Measurements from ENCODE around the gene SLC24A3. TPM values are rescaled to one million over a fixed set of nuclear protein-coding genes. Genes with fewer than 3 reads are reported as not detected.

The SLC24A3 gene
- total RNA-seq, 2 donors from 2014 or later: 3.2 to 6.9 TPM

- ATAC-seq: no peak
- DNase-seq: no peak
- intact Hi-C loops (cut with DNase I, micrococcal nuclease): no loop called here
Measured at GRCh38 chr20:19367591-19367990, 155.1 kb downstream of the SLC24A3 start.

- intact Hi-C loops (cut with DNase I, micrococcal nuclease): no loop called here
- no peak for DNase-seq
- no peak for ATAC-seq
Measured at GRCh38 chr20:19368351-19368750, 155.9 kb downstream of the SLC24A3 start.

- no peak for DNase-seq
- intact Hi-C loops (cut with DNase I, micrococcal nuclease): no loop called here
- ATAC-seq: no peak
Measured at GRCh38 chr20:19370076-19371075, 157.9 kb downstream of the SLC24A3 start.

DNA sequence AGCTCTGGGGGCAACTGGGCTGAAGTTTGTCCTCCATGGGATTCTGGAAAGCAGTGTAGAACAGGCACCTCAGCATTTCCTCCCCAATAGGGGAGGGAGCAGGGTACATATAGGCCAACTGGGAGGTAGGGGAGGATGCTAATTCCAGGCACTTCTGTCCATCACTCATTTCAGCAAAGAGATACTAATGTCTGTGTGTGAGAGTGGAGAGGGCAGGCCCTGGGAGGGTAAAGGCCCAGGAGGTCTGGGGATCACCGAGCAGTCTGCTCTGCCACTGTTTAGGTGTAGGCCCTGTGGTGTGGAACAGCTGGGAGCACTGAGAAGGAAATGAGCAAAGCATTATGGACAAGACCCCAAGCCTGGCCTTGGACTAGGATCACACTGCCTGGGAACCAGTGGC is 158.7 kb downstream of the SLC24A3 start:
- intact Hi-C loops (cut with DNase I, micrococcal nuclease): no loop called here
- ATAC-seq (no peak), DNase-seq (no peak)

DNA sequence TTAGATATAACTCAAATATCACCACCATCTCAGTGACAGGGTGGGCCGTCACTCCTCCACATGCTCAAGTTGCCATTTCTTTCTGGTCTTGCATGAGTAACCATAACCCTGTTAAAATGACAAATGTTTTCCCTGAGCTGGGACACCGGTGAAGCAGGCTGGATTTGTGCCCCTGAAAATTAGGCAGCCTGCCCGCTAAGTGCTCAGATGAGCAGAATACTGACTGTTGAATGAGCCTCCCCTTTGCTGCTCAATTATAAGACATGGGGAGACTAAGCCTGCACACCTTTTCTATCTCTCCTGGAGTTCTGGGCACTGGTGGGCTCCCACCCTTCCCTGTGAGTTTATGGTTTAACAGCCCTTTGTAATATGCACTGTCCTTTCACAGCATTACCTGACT is 161.8 kb downstream of the SLC24A3 start:
- ATAC-seq (no peak), DNase-seq (no peak)
- intact Hi-C loops (cut with DNase I, micrococcal nuclease): no loop called here

DNA sequence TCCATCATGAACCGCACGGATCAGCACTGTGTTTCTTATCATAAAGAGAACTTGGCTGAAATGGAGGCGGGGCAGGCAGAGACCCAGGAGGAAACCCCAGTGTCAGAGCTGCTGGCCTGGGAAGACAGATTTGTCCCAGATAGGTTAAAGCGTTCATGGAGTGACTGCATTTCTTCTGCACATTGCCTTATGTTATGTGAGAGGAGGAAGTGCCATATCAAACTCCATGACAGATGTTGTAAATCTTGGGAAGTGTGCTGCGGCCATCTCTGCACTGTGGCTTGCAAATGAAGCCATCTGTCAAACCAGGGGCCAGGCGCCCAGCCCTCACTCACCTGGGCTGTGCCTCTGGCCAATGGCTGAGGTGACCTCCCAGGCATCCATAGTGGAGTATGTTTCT is 163.0 kb downstream of the SLC24A3 start:
- ATAC-seq: no peak
- no peak for DNase-seq
- intact Hi-C loops (cut with DNase I, micrococcal nuclease): no loop called here

GRCh38 chr20:19375801-19376200 is 163.4 kb downstream of the SLC24A3 start:
- DNase-seq (no peak), ATAC-seq (no peak)
- intact Hi-C loops (cut with DNase I, micrococcal nuclease): no loop called here

GRCh38 chr20:19376451-19377229 is 164.2 kb downstream of the SLC24A3 start:
- intact Hi-C loops (cut with DNase I, micrococcal nuclease): no loop called here
- ATAC-seq (no peak), DNase-seq (no peak)

DNA sequence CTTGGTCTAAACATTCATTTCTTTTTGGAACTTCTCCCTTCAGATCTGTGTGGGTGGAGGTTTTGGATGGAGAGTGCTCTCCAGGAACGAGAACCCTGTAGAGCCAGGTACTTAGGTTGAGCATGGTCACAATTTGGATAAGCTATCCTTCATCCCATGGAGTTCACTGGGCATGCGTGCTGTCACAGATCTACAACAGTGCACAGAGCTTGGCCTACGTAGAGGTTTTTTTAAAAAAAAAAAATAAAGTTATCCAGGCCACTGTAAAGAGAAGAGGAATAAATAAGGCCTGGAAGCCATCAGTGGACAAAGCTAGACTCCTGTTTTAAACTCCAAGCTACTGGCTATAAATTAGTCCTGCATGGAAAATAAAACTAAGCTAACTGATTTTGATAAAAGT is 165.6 kb downstream of the SLC24A3 start:
- ATAC-seq (no peak), DNase-seq (no peak)
- intact Hi-C loops (cut with DNase I, micrococcal nuclease): no loop called here

DNA sequence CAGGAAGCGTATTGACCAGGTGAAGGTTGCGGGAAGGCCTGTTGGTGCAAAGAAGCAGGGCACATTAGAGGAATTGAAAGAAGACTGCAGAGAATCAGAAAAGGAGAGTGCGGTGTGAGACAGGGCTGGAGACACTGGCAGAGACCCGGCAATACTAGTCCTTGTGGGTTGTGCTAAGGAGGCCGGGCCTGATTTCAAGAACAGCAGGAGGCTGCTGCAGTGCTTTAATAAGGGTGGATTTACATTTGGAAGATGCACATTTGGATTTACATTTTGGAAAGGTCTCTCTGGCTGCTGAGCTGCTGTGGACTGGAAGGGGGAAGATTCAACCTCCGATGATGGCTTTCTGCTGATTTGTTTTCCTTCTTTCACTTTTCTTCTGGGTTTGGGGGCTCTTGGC is 167.8 kb downstream of the SLC24A3 start:
- DNase-seq: no peak
- intact Hi-C loops (cut with DNase I, micrococcal nuclease): no loop called here
- no peak for ATAC-seq

- DNase-seq: no peak
- intact Hi-C loops (cut with DNase I, micrococcal nuclease): no loop called here
- no peak for ATAC-seq
Measured at GRCh38 chr20:19381947-19382346, 169.5 kb downstream of the SLC24A3 start.

GRCh38 chr20:19382386-19383340 is 170.2 kb downstream of the SLC24A3 start:
- DNase-seq (no peak), ATAC-seq (no peak)
- intact Hi-C loops (cut with DNase I, micrococcal nuclease): no loop called here

- intact Hi-C loops (cut with DNase I, micrococcal nuclease): no loop called here
Measured at GRCh38 chr20:19384940-19385339, 172.5 kb downstream of the SLC24A3 start.

DNA sequence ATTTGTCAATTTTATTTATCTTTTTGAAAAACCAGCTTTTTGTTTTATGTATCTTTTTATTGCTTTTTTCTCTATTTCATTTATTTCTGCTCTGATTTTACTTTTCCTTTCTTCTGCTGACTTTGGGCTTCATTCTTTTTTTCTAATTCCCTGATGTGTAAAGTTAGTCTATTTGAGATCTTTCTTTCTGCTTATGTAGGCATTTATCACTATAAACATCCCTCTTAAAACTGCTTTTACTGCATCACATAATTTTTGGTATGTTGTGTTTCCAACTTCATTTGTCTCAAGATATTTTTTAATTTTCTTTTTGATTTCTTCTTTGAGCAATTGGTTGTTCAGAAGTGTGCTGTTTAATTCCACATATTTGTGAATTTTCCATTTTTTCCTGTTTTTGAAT is 174.8 kb downstream of the SLC24A3 start:
- DNase-seq (no peak), ATAC-seq (no peak)
- intact Hi-C loops (cut with DNase I, micrococcal nuclease): no loop called here

More at GRCh38 chr20:19384940-19385339, 172.5 kb downstream of the SLC24A3 start:
- no peak for DNase-seq
- ATAC-seq: no peak

GRCh38 chr20:19392344-19393130 is 180.1 kb downstream of the SLC24A3 start:
- DNase-seq (no peak), ATAC-seq (no peak)
- intact Hi-C loops (cut with DNase I, micrococcal nuclease): no loop called here

GRCh38 chr20:19396460-19397081 is 184.1 kb downstream of the SLC24A3 start:
- no peak for DNase-seq

DNA sequence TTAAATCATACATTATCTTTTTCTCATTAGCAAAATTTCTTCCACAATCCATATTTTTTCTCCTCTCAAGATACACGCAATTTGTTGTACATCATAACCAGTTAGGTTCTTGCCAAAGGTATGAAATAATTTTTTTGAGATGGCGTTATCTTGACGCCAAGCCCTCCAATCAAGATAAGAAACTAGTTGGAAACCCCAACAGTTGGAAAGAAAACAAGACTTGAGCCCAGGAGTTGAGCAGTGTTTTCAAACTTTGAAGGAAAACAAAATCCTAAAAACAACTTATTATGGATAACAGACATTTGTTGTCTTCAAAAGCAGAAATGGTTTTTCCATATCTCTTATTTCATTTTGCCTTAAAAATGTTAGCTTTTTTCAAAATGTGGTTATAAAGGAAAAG is 184.8 kb downstream of the SLC24A3 start:
- DNase-seq: no peak
- no peak for ATAC-seq
- intact Hi-C loops (cut with DNase I, micrococcal nuclease): no loop called here

More at GRCh38 chr20:19396460-19397081, 184.1 kb downstream of the SLC24A3 start:
- intact Hi-C loops (cut with DNase I, micrococcal nuclease): no loop called here
- no peak for ATAC-seq

DNA sequence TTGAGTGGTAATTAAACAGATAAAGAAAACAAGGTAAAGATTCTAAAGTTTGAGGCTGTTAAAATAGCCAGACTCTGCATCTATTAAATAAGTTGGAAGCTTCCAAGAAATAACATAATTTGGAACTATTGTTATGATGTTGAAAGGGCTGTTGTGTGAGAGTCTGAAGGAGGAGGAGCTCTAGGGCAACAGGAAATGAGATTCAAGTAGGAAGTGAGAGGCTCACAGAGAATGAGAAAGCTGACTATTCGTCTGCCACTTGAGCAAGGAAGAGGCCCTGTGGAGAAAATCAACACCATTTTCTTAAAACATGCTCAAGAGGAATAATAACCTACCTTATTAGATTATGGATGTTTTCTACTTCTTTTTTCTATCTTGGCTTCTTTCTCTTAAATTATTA is 185.2 kb downstream of the SLC24A3 start:
- DNase-seq (no peak), ATAC-seq (no peak)
- intact Hi-C loops (cut with DNase I, micrococcal nuclease): no loop called here
